Activated naive CD8-positive, alpha-beta T cell treated with anti-CD3 and anti-CD28 coated beads, Interleukin-2, amount 10 ng/mL, durations not matched to agents 7 days and 5 days (primary cell): ENCODE data around the gene ADGRD2. TPM values are rescaled to one million over a fixed set of nuclear protein-coding genes. Genes with fewer than 3 reads are reported as not detected.

ENCODE experiments used
- ATAC-seq: fragments of 150-1000 bp; cut with Tn5 transposase; one replicate; pipeline ENCODE4 v1.10.0; 2021; ENCODE audit warnings: low read depth, moderate library complexity
- POLR2A ChIA-PET: fragments of 350-600 bp; sonication (Branson Sonifier 250); formaldehyde crosslinking; loops from one replicate; lab custom pipeline; 2021; ENCODE audit warnings: antibody characterized with exemption; lab: Charles Lee
- DNase-seq: peaks from one replicate; pipeline ENCODE4 v3.0.0; 2021
- H3K27ac Mint-ChIP-seq: one replicate; pipeline ENCODE4 v1.8.0; 2022; ENCODE audit warnings: mild to moderate bottlenecking, mixed read lengths
- H3K27me3 Mint-ChIP-seq: one replicate; pipeline ENCODE4 v1.8.0; 2022; ENCODE audit warnings: mild to moderate bottlenecking, moderate library complexity, mixed read lengths
- H3K36me3 Mint-ChIP-seq: one replicate; pipeline ENCODE4 v1.8.0; 2021; ENCODE audit warnings: mild to moderate bottlenecking, mixed read lengths
- H3K4me1 Mint-ChIP-seq: one replicate; pipeline ENCODE4 v1.8.0; 2021; ENCODE audit warnings: mixed read lengths
- H3K4me3 Mint-ChIP-seq: one replicate; pipeline ENCODE4 v1.8.0; 2022; ENCODE audit warnings: mild to moderate bottlenecking, moderate library complexity, mixed read lengths
- H3K9me3 Mint-ChIP-seq: one replicate; pipeline ENCODE4 v1.8.0; 2021; ENCODE audit warnings: mixed read lengths
- total RNA-seq, 2 experiments: library from RNA; stranded (reverse); gene quantifications; one replicate each; pipeline ENCODE4 v1.2.3, GENCODE V29; 2021

ADGRD2 gene
- total RNA-seq, 2 experiments from 2014 or later = not detected

DNA sequence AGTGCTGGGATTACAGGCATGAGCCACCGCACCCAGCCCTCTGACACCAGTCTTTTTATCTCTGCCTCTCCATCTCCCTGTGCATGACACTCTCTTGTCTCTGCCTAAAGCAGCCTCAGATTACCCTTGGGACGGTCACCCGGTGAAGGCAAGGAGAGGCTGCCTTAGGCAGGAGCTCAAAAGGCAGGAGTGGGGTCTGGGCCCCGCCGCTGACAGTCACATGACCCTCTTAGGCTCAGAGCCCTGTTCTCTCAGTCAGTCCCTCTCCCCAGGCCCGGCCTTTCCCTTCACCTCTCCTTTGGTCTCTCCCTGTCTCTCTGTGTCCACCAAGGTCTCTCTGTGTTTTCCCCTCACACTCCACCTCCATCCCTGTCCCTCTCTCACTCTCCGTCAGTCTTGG, 22.5 kb downstream of the ADGRD2 start:
- POLR2A ChIA-PET = no interaction called here
- H3K36me3 Mint-ChIP-seq = no peaks in the 10 kb centered on the region
- no peaks in the 10 kb centered on the region for H3K9me3 Mint-ChIP-seq
- H3K4me1 Mint-ChIP-seq = no peaks in the 10 kb centered on the region
- no peak overlapping the region for H3K4me3 Mint-ChIP-seq
- no peak for ATAC-seq
- H3K27ac Mint-ChIP-seq = no peak overlapping the region
- H3K27me3 Mint-ChIP-seq = peaks cover 5% of the 10 kb centered on the region
- no peak for DNase-seq

DNA sequence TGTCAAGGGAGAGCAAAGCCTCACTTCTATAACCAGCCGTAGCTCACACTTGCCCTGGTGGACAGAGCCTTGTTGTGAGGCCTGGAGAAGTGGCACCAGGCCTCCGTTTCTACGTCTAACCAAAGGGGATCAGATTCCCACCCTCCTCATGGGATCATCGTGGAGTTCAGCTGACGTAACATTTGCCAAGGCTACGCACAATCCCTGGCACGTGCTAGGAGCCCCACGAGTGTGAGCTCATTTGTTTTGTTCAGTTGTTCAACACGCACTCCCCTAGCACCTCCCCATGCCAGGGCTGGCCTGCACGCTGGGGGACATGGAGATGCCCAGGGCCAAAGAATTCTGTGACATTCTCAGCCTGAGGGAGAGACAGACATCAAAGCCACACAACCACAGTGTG, 23.1 kb downstream of the ADGRD2 start:
- no peak for ATAC-seq
- Mint-ChIP-seq H3K27me3 (peaks cover 8% of the 10 kb centered on the region), H3K27ac (no peak overlapping the region), H3K9me3 (no peaks in the 10 kb centered on the region), H3K4me3 (no peak overlapping the region), H3K4me1 (no peaks in the 10 kb centered on the region), H3K36me3 (no peaks in the 10 kb centered on the region)
- POLR2A ChIA-PET = no interaction called here
- DNase-seq = no peak

DNA sequence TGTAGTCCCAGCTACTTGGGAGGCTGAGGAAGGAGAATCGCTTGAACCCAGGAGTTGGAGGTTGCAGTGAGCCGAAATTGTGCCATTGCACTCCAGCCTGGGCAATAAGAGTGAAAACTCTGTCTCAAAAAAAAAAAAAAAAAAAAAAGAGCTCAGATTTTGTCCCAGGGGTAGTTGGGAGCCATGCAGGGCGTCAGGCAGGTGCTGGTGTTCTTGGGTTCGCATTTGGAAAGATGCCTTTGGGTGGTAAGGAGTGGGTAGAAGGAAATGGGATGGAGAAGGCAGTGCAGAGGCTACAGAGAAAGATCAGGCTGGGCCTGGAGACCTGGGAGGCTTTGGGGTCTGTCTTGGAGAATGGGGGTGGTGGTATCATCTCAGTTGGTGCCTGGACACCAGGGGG, 23.9 kb downstream of the ADGRD2 start:
- H3K4me1 Mint-ChIP-seq = no peaks in the 10 kb centered on the region
- DNase-seq (no peak), ATAC-seq (no peak)
- no peak overlapping the region for H3K27ac Mint-ChIP-seq
- H3K36me3 Mint-ChIP-seq = no peaks in the 10 kb centered on the region
- POLR2A ChIA-PET = no interaction called here
- H3K4me3 Mint-ChIP-seq = no peak overlapping the region
- no peaks in the 10 kb centered on the region for H3K9me3 Mint-ChIP-seq
- peaks cover 10% of the 10 kb centered on the region for H3K27me3 Mint-ChIP-seq

DNA sequence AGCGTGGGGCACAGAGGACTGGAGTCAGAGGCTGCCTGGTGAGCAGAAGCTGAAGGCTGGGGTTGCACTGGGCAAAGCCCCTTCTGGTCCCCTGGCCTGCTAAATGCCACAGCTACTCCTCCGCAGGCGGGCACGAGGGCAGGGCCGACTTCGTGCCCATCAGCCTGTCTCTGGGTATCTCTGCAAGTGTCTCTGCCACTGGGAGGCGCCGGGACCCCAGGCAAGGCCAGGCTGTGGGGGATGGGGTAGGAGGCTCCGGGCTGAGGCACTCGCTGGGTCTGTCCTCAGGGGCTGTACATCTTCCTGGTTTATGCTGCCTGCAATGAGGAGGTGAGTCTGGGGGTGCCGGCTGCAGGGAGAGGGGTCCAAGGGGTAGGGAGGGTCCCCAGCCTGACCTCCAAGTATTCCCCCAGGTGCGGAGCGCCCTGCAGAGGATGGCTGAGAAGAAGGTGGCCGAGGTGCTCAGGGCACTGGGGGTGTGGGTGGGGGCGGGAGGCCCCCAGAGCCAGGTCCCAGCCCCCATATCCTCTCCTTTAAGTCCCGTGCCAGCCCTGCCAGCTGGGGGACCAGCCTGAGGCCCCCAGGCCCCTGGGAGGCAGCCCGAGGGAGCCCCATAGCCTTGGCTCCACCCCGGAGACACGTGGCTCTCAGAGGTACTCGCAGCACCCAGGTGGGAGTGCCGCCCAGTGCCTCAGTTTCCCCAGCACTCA, 25.1 kb downstream of the ADGRD2 start:
- Mint-ChIP-seq H3K9me3 (no peaks in the 10 kb centered on the region), H3K4me3 (no peak overlapping the region), H3K36me3 (no peaks in the 10 kb centered on the region), H3K4me1 (no peaks in the 10 kb centered on the region), H3K27ac (no peak overlapping the region), H3K27me3 (peaks cover 14% of the 10 kb centered on the region)
- POLR2A ChIA-PET = no interaction called here
- no peak for DNase-seq
- no peak for ATAC-seq

DNA sequence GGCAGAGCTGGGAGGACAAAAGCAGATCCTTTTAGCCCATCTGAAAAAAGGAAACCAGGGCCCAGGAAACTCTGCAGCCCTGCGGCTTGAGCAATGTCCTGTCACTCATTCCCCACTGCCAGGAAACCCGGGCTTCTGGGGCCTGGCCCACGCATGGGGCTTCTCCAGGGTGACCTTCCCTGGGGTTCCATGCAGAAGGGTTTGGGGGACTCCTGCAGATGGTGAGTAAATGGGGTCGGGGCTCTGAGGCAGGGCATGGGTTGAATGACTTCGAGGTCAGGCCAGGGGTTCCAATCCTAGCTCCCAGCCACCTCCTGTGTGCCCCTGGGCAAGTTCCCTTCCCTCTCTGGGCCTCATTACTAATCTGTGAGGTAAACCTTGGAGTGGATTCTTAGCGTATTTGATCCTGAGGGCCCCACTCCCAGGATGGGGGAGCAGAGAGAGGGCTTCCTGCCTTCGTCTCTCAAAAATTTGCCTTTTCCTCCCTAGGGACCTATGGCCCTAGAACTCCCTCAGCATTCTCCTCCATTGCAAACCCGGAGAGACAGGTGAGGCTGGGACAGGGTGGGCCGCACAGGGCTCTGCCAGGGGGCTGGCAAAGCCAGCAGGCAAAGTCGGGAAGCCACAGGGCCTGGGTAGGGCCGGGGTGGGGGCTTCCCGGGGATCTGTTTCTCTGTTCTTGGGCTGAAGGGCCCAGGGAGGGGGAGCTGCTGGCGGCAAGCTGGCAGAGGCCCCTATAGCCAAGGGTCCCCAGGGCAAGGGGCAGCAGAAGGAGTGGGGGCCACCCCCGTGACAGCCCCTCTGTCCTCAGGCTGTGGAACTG, 25.8 kb downstream of the ADGRD2 start:
- H3K27me3 Mint-ChIP-seq = peaks cover 14% of the 10 kb centered on the region
- no peak for DNase-seq
- no peaks in the 10 kb centered on the region for H3K4me1 Mint-ChIP-seq
- POLR2A ChIA-PET = no interaction called here
- ATAC-seq = no peak
- no peak overlapping the region for H3K27ac Mint-ChIP-seq
- no peak overlapping the region for H3K4me3 Mint-ChIP-seq
- no peaks in the 10 kb centered on the region for H3K36me3 Mint-ChIP-seq
- H3K9me3 Mint-ChIP-seq = no peaks in the 10 kb centered on the region

DNA sequence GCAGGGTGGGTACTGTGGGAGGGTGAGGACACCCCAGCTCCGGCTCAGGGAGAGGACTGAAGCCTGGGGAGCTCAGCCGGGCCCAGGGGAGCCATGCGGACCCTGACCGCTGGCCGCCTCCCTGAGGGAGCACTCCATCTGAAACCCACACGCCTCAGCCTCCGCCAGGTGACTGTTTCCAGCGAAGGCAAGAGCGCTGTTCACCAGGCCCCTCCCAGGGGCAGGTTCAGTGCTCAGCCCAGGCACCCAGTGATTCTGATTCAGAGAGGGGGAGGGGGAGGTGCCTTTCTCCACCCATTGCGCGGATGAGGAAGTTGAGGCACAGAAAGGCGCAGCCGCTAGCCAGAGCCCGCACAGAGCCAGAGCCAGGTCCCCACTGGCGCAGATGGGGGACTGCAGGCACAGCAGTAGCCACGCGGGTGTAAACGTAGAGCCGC, 27.0 kb downstream of the ADGRD2 start:
- H3K9me3 Mint-ChIP-seq = no peaks in the 10 kb centered on the region
- POLR2A ChIA-PET = no interaction called here
- no peak overlapping the region for H3K27ac Mint-ChIP-seq
- ATAC-seq (no peak), DNase-seq (no peak)
- H3K36me3 Mint-ChIP-seq = no peaks in the 10 kb centered on the region
- peaks cover 14% of the 10 kb centered on the region for H3K27me3 Mint-ChIP-seq
- no peaks in the 10 kb centered on the region for H3K4me1 Mint-ChIP-seq
- H3K4me3 Mint-ChIP-seq = no peak overlapping the region

DNA sequence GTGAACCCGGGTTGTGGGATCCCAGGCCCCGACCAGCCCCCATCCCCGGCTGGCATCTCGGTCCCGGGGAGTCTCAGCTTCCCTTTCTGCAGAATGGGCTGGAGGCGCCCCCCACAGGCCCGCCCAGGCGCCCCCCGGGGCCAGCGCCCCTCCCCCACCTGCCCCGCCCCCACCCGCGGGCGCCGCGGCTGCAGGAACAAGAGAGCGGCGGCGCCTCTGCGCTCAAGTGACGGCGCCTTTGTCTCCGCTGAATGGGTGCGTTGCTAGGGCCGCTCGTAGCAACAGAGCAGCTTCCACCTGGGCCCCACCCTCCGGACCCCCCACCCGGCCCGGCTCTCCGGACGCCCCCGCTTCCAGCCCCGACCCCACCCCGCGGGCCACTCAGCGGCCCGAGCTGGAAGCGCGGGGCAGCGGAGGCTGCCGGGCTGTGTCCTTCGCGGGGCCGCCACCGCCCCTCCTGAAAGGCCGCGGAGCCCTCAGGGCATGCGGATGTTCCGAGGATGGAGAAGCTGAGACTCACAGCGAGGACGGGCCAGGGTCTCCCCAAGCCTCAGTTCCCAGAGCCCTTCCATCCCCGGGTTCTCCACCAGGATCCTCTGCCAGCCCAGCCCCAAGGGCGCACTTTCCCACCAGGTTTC, 27.5 kb downstream of the ADGRD2 start:
- Mint-ChIP-seq H3K27ac (no peak overlapping the region), H3K4me3 (no peak overlapping the region), H3K4me1 (no peaks in the 10 kb centered on the region), H3K36me3 (no peaks in the 10 kb centered on the region), H3K9me3 (no peaks in the 10 kb centered on the region), H3K27me3 (peaks cover 14% of the 10 kb centered on the region)
- DNase-seq (no peak), ATAC-seq (no peak)
- POLR2A ChIA-PET = no interaction called here

DNA sequence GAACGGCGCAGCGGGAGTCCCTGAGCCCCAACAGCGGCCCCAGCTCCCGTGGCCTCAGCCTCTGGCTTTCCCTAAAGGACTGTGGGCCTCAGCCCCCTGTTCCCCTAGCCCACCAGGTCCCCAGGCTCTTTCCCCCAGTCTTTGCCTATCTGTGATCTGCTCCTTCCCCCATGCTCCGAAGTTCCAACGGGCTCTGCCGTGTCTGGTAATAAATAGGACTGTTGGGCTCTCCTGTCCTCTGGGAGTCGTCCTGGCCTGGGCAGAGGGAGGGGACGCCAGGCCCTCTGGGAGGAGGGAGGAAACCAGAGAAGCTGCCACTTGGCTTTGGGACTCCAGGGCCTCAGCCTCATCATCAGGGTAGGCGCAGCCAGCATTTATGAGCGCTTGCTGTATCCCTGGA, 28.1 kb downstream of the ADGRD2 start:
- Mint-ChIP-seq H3K27ac (no peak overlapping the region), H3K4me3 (no peak overlapping the region), H3K36me3 (no peaks in the 10 kb centered on the region), H3K4me1 (no peaks in the 10 kb centered on the region), H3K27me3 (peaks cover 16% of the 10 kb centered on the region), H3K9me3 (no peaks in the 10 kb centered on the region)
- DNase-seq (no peak), ATAC-seq (no peak)
- POLR2A ChIA-PET = no interaction called here

DNA sequence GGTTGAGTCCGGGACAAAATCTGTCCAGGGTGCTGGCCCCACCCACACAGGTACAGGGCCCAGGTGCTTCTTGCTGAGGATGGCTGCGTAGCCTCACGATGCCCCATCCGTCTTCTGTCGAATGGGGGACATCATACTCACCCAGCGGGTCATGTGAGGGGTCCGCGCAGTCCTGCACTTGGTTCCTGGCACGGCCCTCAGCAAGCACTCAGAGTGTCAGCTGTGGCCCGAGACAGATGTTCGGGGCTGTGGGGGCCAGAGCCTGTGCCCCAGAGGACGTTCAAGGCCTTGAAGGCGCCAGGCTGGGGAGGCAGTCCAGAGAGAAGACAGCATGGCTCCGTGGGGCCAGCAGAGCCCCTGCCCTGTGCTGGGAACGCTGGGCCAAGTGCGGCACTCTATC, 29.1 kb downstream of the ADGRD2 start:
- no peak overlapping the region for H3K4me3 Mint-ChIP-seq
- peaks cover 16% of the 10 kb centered on the region for H3K27me3 Mint-ChIP-seq
- ATAC-seq = no peak
- H3K9me3 Mint-ChIP-seq = no peaks in the 10 kb centered on the region
- POLR2A ChIA-PET = no interaction called here
- DNase-seq = no peak
- no peaks in the 10 kb centered on the region for H3K4me1 Mint-ChIP-seq
- H3K27ac Mint-ChIP-seq = no peak overlapping the region
- no peaks in the 10 kb centered on the region for H3K36me3 Mint-ChIP-seq

DNA sequence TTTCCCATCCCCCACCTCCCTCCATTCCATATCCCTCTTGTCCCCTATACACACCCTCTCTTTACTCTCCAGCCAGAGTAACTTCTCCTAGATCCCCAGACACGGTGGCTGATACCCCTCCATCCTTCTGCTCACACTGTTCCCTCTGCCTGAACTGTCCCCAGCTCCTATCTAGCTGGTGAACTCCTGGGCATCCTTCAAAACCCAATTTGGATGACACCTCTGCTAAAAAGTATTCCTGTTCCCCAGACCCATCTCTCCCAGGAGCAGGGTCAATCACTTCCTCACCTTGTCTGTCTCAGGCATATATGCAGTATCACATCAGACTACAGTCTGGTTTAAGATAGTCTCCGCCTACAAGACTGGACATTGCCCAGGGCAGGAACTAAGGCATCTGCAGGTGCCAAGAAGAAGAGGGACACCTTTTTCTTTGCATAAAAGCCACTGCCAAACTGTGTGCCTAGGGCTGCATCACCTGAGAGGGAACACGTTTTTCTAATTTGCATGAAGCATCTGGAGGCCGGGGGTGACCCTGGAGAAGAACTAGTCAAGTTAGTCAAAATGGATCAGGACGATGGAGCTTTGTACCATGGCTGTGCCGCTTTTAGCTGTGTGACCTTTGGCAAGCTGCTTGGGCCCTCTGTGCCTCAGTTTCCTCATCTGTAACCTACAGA, 29.8 kb downstream of the ADGRD2 start:
- H3K4me1 Mint-ChIP-seq = no peaks in the 10 kb centered on the region
- ATAC-seq (no peak), DNase-seq (no peak)
- H3K27me3 Mint-ChIP-seq = peaks cover 16% of the 10 kb centered on the region
- H3K27ac Mint-ChIP-seq = no peak overlapping the region
- H3K4me3 Mint-ChIP-seq = no peak overlapping the region
- no peaks in the 10 kb centered on the region for H3K36me3 Mint-ChIP-seq
- no peaks in the 10 kb centered on the region for H3K9me3 Mint-ChIP-seq
- POLR2A ChIA-PET = no interaction called here

DNA sequence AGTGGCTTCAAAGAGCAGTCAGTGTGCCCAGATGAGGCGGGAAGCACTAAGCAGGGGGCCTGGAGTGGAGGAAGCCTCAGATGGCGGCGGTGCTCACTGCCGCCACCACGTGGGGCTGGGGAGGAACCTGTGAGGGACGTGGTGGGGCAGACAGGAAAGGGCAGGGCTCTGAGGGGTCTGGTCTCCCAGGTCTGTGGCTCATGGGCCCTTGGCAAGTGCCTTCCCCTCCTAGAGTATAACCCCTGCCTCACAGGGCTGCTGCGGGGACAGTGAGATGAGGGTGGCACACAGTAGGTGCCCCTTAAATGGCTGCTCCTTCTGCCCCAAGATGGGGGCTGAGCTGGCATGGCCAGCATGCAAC, 30.4 kb downstream of the ADGRD2 start:
- H3K36me3 Mint-ChIP-seq = no peaks in the 10 kb centered on the region
- no peak overlapping the region for H3K27ac Mint-ChIP-seq
- H3K9me3 Mint-ChIP-seq = no peaks in the 10 kb centered on the region
- POLR2A ChIA-PET = no interaction called here
- no peak for DNase-seq
- ATAC-seq = no peak
- no peaks in the 10 kb centered on the region for H3K4me1 Mint-ChIP-seq
- H3K4me3 Mint-ChIP-seq = no peak overlapping the region
- peaks cover 16% of the 10 kb centered on the region for H3K27me3 Mint-ChIP-seq

DNA sequence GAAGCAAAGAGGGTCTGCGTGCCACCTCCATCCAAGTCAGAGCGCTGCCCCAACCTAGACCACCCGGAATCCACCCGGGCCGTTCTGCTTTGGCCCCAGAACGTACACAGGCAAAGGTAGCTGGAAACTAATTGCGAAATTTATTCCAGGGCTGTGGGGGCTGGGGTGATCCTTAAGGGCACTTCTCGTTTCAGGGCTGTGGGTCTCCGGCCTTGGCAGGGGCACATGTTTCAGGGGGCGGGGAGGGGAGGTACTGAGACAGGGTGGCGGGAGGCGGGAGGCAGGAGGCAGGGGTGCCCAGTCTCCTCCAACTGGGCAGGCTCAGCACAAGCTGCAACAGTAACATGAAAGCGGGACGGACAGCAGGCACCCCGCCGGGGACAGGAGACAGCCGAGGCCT, 30.9 kb downstream of the ADGRD2 start:
- peaks cover 16% of the 10 kb centered on the region for H3K27me3 Mint-ChIP-seq
- ATAC-seq (no peak), DNase-seq (no peak)
- H3K4me3 Mint-ChIP-seq = no peak overlapping the region
- H3K4me1 Mint-ChIP-seq = no peaks in the 10 kb centered on the region
- POLR2A ChIA-PET = no interaction called here
- H3K27ac Mint-ChIP-seq = no peak overlapping the region
- no peaks in the 10 kb centered on the region for H3K9me3 Mint-ChIP-seq
- no peaks in the 10 kb centered on the region for H3K36me3 Mint-ChIP-seq

DNA sequence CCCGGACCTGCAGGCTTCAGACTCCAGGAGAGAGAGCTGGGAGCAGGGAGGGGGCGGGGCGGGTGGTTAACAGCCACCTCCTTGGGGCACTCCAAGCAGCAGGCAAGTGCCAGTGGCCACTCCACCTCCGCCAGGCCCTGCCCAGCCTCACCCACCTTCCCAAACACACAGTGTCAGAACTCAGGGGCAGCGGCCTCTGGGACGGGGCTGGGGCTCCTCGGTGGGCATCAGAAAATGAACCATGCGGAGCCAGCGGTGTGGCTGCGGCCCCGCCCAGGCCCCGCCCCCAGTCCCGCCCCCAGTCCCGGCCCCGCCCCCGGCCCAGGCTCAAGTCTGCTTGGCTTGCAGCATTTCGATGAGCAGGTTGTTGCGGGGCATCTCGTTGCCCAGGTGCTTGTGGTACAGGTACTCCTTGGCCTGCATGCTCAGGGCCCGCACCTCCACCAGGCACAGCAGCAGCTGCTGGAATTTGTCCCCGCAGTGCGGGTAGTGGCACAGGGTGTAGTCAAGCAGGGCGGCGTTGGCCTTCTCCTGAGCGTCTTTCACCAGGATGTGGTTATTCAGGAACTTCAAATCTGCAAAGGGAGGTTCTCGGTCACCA, 32.3 kb downstream of the ADGRD2 start:
- DNase-seq (no peak), ATAC-seq (no peak)
- H3K36me3 Mint-ChIP-seq = no peaks in the 10 kb centered on the region
- POLR2A ChIA-PET = no interaction called here
- no peak overlapping the region for H3K4me3 Mint-ChIP-seq
- peaks cover 11% of the 10 kb centered on the region for H3K27me3 Mint-ChIP-seq
- H3K27ac Mint-ChIP-seq = no peak overlapping the region
- no peaks in the 10 kb centered on the region for H3K9me3 Mint-ChIP-seq
- H3K4me1 Mint-ChIP-seq = no peaks in the 10 kb centered on the region
